HG03103 (cell line): ENCODE results near the gene RAB5B.
A peak's percentile ranks its signal among the peaks of the same experiment; 100 is the strongest.
"Not testable (repeated sequence)": the region's sequence is repeated elsewhere in the genome, so short reads cannot be mapped to it uniquely, and the experiment has no call there.

ENCODE experiments used
- ATAC-seq: cut with Tn5 transposase; IDR thresholded peaks from one replicate; pipeline ENCODE4 v1.9.1; 2021; ENCODE audit warnings: low read depth; ENCODE audit not compliant: unreplicated experiment

The RAB5B gene

DNA sequence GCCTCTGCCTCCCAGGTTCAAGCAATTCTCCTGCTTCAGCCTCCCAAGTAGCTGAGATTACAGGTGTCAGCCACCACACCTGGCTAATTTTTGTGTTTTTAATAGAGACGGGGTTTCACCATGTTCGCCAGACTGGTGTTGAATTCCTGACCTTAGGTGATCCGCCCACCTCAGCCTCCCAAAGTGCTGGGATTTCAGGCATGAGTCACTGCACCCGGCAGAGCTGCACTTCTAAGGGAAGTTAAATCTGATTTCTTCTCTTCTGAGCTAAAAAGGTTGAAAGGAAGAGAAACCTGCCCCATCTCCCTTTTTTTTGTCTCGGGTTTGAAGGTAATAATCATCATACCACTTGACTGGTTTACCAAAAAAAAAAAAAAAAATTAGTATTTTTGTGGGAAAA lies 8.0 kb downstream of the RAB5B start:
- ATAC-seq, result not testable (repeated sequence)

DNA sequence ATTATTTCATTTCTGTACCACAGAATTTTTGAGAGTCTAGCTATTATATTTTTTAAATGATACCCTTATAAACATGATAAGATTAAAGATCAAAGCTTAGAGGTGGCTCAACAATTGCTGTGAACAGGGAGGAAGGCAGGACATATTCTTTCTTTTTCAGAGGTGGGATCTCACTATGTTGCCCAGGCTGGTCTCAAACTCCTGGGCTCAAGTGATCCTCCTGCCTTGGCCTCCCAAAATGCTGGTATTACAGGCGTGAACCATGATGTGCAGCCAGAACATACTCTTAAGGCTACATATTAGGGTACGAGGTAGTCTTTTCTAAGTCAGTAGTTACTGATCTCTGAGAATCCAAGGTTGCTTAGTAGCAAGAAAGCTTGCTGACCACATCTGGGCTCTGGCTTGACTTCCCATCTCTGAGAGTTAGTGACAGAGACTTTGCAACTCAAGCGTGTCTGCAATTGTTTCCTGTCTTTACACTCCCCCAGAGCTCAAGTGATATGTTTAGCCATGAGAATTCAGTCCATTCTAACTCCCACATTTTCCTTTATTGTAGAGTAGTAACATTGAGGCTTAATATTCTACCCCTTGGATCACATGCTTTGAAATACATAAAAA lies 8.6 kb downstream of the RAB5B start:
- peak; percentile 97 for ATAC-seq

DNA sequence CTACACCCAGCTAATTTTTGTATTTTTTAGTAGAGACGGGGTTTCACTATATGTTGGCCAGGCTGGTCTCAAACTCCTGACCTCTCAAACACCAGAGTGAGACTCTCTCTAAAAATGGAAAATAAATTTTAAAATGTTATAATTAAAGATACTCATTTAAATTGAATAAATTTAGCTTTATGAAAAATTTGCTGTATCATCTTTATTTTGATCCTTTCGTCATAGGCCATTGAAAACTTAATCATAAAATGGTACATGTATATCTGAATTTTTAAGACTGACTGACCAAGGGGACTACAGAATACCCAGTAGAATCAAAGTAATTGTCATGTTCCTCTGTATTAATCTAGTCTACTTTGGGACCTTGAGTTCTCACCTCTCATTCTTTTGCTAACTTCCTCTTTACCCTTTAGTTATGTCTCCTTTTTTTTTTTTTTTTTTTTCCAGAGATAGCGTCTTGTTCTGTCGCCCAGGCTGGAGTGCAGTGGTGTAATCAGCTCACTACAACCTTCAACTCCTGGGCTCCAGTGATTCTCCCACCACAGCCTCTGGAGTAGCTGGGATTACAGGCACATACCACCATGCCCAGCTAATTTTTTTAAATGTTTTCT lies 9.5 kb downstream of the RAB5B start:
- no peak for ATAC-seq

DNA sequence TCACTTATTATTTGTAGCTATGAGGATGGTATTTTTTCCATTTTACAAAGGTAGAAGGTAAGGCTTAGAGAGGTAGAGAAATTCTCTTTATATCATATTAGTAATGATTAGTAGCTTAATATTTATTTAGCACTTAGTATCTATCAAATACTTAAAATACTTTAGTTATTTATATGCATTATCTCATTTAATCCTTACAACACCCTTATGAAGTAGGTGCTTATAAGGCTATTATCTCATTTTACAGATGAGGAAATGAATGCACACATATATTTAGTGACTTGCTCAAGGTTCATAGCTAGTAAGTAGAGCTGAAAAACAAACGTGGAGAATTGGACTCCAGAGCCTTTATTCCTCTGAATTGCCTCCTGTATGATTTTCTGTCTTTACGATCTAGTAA lies 11.0 kb downstream of the RAB5B start:
- ATAC-seq, result no peak

DNA sequence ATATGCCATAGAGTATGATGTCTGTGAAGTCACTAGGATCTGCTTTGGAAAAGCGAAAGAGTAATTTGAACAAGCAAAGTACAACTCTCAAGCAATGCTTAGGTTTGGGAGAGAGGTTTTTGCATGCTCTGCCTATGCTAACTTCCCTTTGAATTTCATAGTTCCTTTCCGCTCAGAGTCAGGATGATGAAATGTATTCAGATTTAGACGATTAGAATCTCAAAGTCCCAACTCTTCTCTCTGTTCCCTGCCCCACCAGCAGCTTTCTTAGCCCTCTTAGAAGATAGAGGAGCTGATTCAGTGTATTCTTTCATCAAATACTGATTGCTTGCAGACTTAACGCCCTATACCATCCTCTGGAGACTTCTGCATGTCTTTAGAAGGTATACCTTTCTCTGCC lies 11.5 kb downstream of the RAB5B start:
- no peak for ATAC-seq

DNA sequence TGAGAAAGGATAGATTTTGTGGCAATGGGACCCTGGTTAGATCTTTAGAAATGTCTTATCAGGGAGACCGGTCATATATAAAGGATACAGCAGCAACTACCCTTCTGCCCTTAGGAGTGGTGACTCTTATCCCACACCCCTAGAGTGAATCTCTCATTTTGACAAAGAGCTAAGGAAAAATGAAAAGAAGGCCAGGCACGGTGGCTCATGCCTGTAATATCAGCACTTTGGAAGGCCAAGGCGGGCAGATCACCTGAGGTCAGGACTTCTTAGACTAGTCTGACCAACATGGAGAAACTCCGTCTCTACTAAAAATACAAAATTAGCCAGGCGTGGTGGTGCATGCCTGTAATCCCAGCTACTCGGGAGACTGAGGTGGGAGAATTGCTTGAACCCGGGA lies 12.1 kb downstream of the RAB5B start:
- ATAC-seq, result not testable (repeated sequence)

DNA sequence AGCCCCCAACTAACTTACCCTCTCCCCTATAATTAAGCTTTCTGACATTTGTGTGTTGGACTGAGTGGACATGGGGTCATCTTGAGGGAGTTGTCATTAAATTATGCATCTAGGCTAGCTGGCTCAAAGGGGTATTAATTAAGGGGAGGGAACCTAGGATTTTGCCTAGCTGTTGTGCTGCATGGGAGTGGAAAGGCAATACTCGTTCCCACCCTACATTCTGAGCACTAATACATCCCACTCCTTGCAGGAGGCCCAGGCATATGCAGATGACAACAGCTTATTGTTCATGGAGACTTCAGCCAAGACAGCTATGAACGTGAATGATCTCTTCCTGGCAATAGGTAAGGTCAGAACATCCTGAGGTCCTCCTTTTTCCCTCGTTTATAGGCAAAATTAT lies 17.2 kb downstream of the RAB5B start:
- ATAC-seq, result no peak

DNA sequence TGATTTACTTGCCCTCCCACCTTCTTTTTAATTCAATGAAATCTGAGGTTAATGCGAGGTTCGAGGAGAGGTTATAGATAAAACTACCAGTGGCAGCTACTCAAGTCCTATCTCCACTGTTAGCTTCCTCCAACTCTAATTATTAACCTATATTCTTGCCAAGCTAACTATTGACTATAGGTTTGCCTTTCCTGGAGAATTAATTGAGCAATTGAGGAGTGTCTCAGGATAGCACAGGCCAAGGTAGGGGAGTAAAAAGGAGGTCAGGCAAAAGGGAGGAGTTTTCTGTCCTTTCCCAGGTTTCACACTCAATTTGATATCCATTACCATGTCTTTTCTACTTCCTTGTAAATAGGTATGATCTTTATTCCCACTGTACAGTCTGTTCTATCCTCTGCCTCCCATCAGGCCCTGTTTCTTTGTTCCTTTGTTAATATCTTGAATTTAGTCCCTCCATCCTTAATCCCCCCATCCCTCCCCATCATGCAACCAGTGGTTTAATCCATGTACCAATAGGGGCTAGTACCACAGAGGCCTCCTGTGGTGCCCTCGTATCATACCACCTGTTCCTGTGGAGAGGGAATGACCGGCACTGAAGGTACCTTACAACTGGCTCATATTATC lies 19.5 kb downstream of the RAB5B start:
- no peak for ATAC-seq

DNA sequence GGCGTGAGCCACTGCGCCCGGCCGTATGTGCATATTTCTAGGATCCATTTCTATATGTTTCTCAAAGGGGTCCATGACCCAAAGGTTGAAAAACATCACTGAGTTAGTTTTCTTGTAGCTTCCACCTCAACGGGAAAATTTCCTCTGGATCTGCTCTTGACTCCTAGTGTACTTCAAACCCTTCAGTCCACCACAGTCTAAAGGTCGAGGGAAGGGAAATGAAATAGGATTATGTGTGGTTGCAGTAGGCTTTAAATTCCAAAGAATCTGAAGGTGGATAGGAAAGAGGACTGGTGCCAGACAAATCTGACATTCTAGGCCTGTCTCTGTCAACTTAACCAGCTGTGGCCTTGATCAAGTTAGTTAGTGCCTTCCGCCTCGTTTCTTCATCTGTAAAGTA lies 21.5 kb downstream of the RAB5B start:
- no peak for ATAC-seq

DNA sequence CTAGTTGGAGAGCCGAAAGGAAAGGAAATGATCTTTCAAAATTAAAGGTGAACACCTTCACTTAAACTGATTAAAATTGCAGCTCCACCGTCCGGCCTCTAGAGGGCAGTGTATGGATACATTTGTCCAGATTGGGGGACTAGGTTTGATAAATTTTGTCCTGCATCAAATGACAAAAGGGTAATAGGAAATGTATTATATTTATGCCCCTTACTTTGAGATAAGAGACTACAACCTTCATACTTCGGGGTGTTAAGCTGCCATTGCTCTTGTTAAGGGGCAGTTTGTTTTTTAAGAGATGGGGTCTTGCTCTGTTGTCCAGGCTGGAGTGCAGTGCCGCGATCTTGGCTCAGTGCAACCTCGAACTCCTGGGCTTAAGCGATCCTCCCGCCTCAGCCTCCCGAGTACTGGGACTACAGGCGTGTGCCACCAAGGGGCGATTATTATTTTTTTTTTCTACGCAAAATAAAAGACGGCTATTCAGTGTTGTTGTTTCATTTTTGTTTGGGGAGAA lies 22.4 kb downstream of the RAB5B start:
- no peak for ATAC-seq

DNA sequence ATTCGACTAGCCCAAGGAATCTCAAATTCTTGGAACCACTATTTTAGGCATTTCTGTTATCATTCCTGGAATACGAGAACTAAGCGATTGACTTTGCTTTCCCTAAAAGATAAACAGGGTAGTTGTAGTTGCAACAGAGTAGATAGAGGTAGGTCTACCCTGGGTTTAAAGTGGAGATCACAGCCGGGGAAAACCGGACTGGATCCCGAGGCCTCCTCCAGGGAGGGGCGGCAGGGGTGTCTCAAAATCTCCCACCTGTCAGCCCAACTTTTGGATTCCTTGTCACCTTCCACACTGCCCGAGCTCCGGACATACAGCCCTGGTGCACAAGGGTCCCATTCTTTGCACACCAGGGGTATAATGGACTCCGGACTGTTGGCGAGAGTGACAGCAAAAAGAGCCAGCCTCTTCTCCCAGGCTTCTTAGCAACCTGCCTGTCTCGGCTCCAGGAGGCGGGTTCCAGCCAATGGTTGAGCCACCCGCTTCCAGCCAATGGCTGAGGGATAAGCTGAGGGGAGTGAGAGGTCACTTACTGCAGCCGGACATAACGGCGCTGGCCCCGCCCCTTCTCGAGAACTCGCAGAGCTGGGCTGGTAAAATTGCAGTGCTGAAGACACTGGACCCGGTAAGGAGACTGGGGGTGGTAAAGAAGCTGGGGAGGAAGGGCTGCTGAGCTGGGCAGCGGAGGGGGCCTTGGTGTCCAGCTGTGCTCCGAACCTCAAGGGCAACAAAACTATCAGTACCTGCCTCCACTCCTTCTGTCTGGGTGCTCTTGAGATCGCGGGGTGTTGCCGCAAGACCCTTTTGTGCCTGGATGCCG lies 23.0 kb downstream of the RAB5B start, which contains the start of gene SUOX:
TSS of gene SUOX (plus strand) at position 562 of the 820 bp plus-strand sequence. CDS start 4,946 bp downstream, outside the sequence.
- ATAC-seq, result peak; percentile 99

DNA sequence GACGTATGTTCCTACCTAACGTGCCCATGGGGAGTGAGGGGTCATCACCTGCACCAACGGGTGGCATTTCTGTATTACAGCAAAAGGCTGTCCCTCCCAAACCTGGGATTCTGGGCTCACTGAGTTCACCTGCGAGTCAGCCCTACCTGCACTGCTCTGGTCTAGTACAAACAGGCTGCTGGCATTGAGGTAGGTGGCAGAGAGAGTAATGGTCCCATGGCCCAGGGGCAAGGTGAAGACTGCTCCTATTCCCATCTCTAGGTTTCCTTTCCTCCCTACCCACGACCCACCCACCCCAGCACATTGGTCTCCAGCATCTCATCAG lies 23.6 kb downstream of the RAB5B start:
- ATAC-seq, result no peak

DNA sequence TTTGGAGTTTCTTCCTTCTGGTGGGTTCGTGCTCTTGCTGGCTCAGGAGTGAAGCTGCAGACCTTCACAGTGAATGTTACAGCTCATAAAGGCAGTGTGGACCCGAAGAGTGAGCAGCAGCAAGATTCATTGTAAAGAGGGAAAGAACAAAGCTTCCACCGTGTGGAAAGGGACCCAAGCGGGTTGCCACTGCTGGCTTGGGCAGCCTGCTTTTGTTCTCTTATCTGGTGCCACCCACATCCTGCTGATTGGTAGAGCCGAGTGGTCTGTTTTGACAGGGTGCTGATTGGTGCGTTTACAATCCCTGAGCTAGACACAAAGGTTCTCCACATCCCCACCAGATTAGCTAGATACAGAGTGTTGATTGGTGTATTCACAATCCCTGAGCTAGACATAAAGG lies 25.6 kb downstream of the RAB5B start:
- ATAC-seq, result not testable (repeated sequence)

DNA sequence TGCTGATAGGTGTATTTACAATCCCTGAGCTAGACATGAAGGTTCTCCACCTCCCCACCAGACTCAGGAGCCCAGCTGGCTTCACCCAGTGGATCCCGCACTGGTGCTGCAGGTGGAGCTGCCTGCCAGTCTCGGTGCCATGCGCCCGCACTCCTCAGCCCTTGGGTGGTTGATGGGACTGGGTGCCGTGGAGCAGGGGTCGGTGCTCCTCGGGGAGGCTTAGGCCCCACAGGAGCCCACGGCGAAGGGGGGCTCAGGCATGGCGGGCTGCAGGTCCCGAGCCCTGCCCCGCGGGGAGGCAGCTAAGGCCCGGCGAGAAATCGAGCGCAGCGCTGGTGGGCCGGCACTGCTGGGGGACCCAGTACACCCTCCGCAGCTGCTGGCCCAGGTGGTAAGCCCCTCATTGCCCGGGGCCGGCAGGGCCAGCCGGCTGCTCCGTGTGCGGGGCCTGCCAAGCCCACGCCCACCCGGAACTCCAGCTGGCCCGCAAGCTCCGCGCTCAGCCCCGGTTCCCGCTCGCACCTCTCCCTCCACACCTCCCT lies 26.2 kb downstream of the RAB5B start:
- not testable (repeated sequence) for ATAC-seq

DNA sequence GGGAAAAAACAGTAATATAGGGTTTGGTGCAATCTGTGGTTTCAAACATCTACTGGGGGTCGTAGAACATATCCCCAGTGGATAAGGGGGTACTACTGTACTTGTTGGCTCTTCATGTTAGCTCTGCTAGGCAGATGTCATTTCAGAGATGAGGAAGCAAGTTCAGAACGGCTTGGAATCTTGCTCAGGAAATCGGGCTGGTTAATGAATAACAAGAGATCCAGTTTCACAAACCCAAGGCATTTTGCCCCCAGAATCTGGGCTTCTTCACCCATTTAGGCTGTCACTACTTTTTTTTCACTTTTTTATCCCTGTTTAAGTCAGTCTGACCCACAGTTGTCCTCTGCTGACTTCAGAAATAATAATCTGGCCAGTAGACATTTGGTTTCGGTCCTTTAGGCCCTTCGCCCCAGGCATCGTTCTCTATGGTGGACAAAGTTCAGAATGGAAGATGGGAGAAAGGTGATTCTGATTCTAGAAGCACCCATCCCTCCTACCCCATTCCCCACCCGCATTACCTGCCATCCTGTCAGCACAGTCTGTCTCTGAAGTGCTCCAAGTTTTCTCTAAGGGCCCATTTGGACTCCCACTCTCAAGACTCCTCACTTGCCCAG lies 27.7 kb downstream of the RAB5B start:
- ATAC-seq, result no peak

DNA sequence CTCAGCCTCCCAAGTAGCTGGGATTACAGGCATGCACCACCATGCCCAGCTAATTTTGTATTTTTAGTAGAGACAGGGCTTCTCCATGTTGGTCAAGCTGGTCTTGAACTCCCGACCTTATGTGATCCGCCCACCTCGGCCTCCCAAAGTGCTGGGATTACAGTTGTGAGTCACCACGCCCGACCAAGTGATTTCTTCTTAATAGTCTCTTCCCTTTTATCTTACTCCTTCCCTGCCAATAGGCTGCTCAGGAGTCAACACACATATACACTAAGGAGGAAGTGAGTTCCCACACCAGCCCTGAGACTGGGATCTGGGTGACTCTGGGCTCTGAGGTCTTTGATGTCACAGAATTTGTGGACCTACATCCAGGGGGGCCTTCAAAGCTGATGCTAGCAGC lies 29.5 kb downstream of the RAB5B start:
- not testable (repeated sequence) for ATAC-seq

DNA sequence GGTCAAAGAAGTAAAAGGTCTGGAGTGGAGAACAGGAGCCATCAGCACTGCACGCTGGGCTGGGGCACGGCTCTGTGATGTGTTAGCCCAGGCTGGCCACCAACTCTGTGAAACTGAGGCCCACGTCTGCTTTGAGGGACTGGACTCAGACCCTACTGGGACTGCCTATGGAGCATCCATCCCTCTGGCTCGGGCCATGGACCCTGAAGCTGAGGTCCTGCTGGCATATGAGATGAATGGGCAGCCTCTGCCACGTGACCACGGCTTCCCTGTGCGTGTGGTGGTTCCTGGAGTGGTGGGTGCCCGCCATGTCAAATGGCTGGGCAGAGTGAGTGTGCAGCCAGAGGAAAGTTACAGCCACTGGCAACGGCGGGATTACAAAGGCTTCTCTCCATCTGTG lies 30.3 kb downstream of the RAB5B start:
- ATAC-seq, result no peak

DNA sequence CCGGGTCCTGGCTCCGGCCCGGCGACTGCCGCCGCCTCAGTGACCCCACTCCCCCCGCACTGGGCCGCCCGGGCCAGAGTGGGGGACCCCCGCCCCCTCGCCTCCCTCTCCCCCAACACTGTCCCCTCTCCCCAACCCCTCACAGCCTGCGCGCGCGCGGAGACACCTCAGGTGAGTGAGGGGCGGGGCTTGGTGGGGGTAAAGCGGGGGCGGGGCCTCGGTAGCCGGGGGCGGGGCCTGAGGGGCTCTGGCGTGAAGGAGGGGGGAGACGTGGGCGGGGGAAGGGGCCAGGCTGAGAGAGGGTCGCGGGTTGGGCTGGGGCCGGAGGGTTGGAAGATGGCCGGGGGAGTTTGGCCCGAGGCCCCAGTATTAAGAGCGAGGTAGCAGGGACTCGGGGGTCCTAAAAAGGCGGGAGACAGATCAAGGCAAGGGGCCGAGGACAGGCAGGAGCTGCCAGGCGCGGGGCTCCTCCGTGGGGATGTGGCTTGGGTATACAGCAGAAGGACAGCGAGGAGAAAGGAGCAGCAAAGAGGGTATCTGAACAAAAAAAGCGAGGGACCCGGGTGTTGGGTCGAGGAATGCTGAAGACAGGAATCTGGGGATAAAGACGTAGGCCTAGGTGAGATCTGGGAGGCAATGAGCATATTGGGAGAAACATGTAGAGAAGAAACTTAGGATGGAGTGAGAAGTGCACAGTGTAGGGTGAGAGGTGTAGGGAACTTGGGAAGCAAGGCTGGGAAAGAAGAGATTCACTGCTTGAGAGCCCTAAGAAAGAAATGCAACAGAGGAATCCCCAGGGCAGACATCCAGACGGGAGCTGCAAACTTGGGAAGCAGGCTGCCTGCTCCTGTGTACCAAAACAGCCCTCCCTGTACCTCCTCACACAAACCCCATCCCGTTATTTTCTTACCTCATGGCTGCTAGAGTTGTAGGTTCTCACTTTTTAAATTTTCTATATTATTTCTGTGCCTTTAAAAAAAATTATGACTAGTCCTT lies 34.0 kb downstream of the RAB5B start:
- peak; percentile 25 for ATAC-seq

DNA sequence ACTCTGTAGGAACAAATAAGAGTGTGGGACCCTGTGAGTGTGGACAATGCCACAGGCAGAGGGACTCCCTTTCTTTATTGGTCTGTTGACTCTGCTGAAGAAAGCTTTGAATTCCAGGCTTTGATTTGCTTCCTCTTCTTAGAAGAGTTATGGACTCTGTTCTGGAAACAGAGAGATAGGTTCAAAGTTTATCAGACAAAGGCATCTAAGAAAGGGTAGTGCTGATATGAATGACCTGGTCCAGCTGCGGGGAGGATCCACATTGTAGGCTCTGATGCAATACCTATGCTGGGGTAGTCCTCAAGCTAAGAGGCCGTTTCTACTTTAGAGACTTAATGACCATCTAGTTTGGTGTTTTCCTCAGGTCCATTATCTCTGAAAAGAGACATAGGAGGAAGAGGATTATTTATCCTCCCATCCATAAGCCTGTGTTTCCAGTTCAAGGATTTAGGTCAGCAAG lies 36.3 kb downstream of the RAB5B start:
- ATAC-seq, result no peak
